HepG2 (cell line): ENCODE results near the gene ZNF341. TPM values are rescaled to one million over a fixed set of nuclear protein-coding genes. Genes with fewer than 3 reads are reported as not detected.

Experiments
- ARNT2 ChIP-seq: sonication (generic); formaldehyde crosslinking; IDR thresholded peaks from 2 replicates; pipeline ENCODE4 v1.8.0; 2022; ENCODE audit warnings: mild to moderate bottlenecking, low read depth, missing genetic modification reagents, moderate library complexity
- GTF3A ChIP-seq: sonication (generic); formaldehyde crosslinking; conservative IDR thresholded peaks from 2 replicates; pipeline ENCODE4 v1.4.0; 2020; ENCODE audit warnings: mild to moderate bottlenecking, missing genetic modification reagents
- PHB2 ChIP-seq: fragments of 450-650 bp; IDR thresholded peaks from 2 replicates; pipeline ENCODE4 v1.6.1; 2018; ENCODE audit not compliant: partially characterized antibody
- RCOR2 ChIP-seq: IDR thresholded peaks from 2 replicates; pipeline ENCODE4 v1.6.1; 2016; ENCODE audit warnings: missing biosample characterization, missing genetic modification reagents
- ZNF318 ChIP-seq: sonication (generic); formaldehyde crosslinking; IDR thresholded peaks from 2 replicates; pipeline ENCODE4 v1.4.0; 2020; ENCODE audit warnings: mild to moderate bottlenecking, missing genetic modification reagents
- ZNF382 ChIP-seq: sonication (generic); formaldehyde crosslinking; IDR thresholded peaks from 2 replicates; pipeline ENCODE4 v1.5.0; 2020; ENCODE audit warnings: missing genetic modification reagents, mild to moderate bottlenecking, borderline replicate concordance
- ZNF549 ChIP-seq: sonication (generic); formaldehyde crosslinking; IDR thresholded peaks from 2 replicates; pipeline ENCODE4 v1.5.0; 2020; ENCODE audit warnings: missing genetic modification reagents
- polyA plus RNA-seq, 8 experiments: library from polyadenylated mRNA; depleted of rRNA in 3 of 8; stranded (reverse) in 7 of 8; unstranded in 1 of 8; fragments of >200 nt; fragmentation: Illumina TruSeq in 4 of 8; extraction: Trizol in 4 of 8; gene quantifications; 2 replicates each; pipeline versions ENCODE4 v1.2.1 to v1.2.3, GENCODE V29; 2011 to 2016; ENCODE audit warnings: low read depth in 4 of 8, missing spikeins in 1 of 8, mixed read lengths in 1 of 8; ENCODE audit not compliant: insufficient read depth in 1 of 8
- total RNA-seq, 5 experiments: library from RNA; depleted of rRNA; stranded (reverse); fragments of >200 nt; fragmentation: Illumina TruSeq; extraction: Trizol; gene quantifications; 2 replicates each; pipeline ENCODE4 v1.2.3, GENCODE V29; 2016; ENCODE audit warnings: low read depth in 1 of 5
- TF ChIP-seq, protein P1 (sequence below): sonication (generic); formaldehyde crosslinking; IDR thresholded peaks from 2 replicates; pipeline ENCODE4 v1.4.0; 2020; ENCODE audit warnings: missing genetic modification reagents
- TF ChIP-seq, protein P2 (sequence below): sonication (generic); formaldehyde crosslinking; IDR thresholded peaks from 2 replicates; pipeline ENCODE4 v1.5.1; 2020; ENCODE audit warnings: mild to moderate bottlenecking, missing genetic modification reagents, moderate library complexity

ZNF341 gene
- total and polyA plus RNA-seq, 2 of the 13 experiments (the other 11 are each of a cell fraction or from before 2014, with no cell fraction given): 1.1 to 2.2 TPM

DNA sequence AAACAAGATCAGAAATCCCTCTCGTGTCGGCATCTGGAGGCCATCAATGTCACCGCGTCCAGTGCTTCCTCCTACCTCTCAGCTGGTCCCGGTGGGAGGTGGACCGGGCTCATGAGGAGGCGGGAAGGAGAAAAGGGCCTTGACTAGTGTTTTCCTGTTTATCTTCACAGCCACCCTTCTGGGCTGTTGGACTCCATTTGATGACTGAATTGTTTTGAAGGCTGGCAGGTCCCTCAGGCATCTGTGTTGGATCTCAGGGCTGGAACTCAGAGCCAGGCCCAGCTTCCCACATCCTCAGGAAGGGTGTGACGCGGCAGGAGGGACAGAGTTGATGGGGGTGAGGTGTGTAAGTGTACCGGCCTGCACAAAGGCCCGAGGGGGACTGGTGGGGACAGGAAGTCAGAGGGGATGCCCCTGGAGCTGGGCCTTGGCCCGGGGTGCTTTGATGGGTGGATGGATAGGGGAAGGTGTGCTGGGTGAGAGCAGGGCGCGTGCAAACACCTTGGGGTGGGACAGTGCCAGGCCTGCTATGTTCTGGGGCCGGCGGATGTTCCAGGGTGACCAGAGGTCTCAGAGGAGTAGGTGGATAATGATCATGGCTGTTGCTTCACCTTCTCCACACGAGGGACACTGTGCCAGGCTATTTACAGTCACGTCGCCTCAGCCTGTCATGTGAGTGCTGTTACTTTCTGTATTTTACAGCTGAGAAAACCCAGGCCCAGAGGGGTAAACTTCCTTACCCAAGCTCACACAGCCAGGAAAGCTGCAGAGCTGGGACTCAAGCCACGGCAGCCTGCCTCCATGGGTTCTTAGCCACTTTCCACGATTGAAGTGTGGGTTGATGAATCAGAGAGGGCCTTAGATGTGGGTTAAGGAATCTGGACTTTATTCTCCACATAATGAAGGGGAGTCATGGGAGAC, 61.5 kb downstream of the ZNF341 start (continued):
- 0 out of 2 replicates have a peak, but pooled peaks have one; percentile 19 for TF ChIP-seq ARNT2 (CRISPR knock-in tag)
- TF ChIP-seq, protein P1, sequence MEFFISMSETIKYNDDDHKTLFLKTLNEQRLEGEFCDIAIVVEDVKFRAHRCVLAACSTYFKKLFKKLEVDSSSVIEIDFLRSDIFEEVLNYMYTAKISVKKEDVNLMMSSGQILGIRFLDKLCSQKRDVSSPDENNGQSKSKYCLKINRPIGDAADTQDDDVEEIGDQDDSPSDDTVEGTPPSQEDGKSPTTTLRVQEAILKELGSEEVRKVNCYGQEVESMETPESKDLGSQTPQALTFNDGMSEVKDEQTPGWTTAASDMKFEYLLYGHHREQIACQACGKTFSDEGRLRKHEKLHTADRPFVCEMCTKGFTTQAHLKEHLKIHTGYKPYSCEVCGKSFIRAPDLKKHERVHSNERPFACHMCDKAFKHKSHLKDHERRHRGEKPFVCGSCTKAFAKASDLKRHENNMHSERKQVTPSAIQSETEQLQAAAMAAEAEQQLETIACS: 0 out of 2 replicates have a peak, but pooled peaks have one; percentile 29
- TF ChIP-seq ZNF318 (CRISPR knock-in tag): no peak
- TF ChIP-seq, protein P2, sequence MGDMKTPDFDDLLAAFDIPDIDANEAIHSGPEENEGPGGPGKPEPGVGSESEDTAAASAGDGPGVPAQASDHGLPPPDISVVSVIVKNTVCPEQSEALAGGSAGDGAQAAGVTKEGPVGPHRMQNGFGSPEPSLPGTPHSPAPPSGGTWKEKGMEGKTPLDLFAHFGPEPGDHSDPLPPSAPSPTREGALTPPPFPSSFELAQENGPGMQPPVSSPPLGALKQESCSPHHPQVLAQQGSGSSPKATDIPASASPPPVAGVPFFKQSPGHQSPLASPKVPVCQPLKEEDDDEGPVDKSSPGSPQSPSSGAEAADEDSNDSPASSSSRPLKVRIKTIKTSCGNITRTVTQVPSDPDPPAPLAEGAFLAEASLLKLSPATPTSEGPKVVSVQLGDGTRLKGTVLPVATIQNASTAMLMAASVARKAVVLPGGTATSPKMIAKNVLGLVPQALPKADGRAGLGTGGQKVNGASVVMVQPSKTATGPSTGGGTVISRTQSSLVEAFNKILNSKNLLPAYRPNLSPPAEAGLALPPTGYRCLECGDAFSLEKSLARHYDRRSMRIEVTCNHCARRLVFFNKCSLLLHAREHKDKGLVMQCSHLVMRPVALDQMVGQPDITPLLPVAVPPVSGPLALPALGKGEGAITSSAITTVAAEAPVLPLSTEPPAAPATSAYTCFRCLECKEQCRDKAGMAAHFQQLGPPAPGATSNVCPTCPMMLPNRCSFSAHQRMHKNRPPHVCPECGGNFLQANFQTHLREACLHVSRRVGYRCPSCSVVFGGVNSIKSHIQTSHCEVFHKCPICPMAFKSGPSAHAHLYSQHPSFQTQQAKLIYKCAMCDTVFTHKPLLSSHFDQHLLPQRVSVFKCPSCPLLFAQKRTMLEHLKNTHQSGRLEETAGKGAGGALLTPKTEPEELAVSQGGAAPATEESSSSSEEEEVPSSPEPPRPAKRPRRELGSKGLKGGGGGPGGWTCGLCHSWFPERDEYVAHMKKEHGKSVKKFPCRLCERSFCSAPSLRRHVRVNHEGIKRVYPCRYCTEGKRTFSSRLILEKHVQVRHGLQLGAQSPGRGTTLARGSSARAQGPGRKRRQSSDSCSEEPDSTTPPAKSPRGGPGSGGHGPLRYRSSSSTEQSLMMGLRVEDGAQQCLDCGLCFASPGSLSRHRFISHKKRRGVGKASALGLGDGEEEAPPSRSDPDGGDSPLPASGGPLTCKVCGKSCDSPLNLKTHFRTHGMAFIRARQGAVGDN (CRISPR knock-in tag): peak; percentile 85
- no peak for TF ChIP-seq PHB2
- TF ChIP-seq ZNF382: no peak
- no peak for TF ChIP-seq RCOR2 (CRISPR knock-in tag)
- TF ChIP-seq ZNF549 (CRISPR knock-in tag): no peak
- TF ChIP-seq GTF3A (CRISPR knock-in tag): no peak
